H1 (cell line): Measurements from ENCODE around the gene DDI2.

Experiments used
- ASH2L ChIP-seq: fragments of 200-600, 300-600 bp; sonication (generic); IDR thresholded peaks from one replicate; pipeline ENCODE4 v1.7.1; 2017; ENCODE audit warnings: low read length
- CTCF ChIP-seq, 3 experiments: IDR thresholded peaks; 1 replicate in 2 of 3; 2 replicates in 1 of 3; pipeline versions ENCODE4 v1.5.1 to v1.6.1; 2011; ENCODE audit warnings: low read length in 3 of 3, mild to moderate bottlenecking in 3 of 3, inconsistent platforms in 2 of 3, low read depth in 1 of 3, moderate library complexity in 1 of 3; ENCODE audit not compliant: insufficient read depth in 1 of 3; ENCODE audit errors: control extremely low read depth in 1 of 3
- JUND ChIP-seq: IDR thresholded peaks from 2 replicates; pipeline ENCODE4 v1.6.1; 2011; ENCODE audit warnings: mild to moderate bottlenecking, improper control_type of control experiment, low read length
- POLR2A ChIP-seq, 2 experiments: IDR thresholded peaks; 1 replicate in 1 of 2; 2 replicates in 1 of 2; pipeline ENCODE4 v1.6.1; 2011; ENCODE audit warnings: low read depth in 2 of 2, low read length in 2 of 2, mild to moderate bottlenecking in 2 of 2; ENCODE audit errors: control extremely low read depth in 1 of 2
- POLR2AphosphoS5 ChIP-seq: IDR thresholded peaks from 2 replicates; pipeline ENCODE4 v1.6.1; 2011; ENCODE audit warnings: low read depth, low read length

GRCh38 chr1:15610167-15610566, 7.1 kb upstream of the DDI2 start:
- TF ChIP-seq POLR2A (IDR thresholded peaks at IDR 0.05; ENCODE audit: control extremely low read depth in 1 of 2, low read depth in 2 of 2, low read length in 2 of 2) (no peak), ASH2L (no peak), CTCF (IDR thresholded peaks at IDR 0.05; ENCODE audit: control extremely low read depth in 1 of 3, insufficient read depth in 1 of 3, low read depth in 1 of 3, low read length in 3 of 3) (no peak), JUND (no peak), POLR2AphosphoS5 (no peak)
